GM19455 (cell line): ENCODE results near the gene CEBPA.

Experiments used
- ATAC-seq: cut with Tn5 transposase; IDR thresholded peaks from one replicate; pipeline ENCODE4 v1.9.1; 2021; ENCODE audit not compliant: unreplicated experiment

CEBPA gene

DNA sequence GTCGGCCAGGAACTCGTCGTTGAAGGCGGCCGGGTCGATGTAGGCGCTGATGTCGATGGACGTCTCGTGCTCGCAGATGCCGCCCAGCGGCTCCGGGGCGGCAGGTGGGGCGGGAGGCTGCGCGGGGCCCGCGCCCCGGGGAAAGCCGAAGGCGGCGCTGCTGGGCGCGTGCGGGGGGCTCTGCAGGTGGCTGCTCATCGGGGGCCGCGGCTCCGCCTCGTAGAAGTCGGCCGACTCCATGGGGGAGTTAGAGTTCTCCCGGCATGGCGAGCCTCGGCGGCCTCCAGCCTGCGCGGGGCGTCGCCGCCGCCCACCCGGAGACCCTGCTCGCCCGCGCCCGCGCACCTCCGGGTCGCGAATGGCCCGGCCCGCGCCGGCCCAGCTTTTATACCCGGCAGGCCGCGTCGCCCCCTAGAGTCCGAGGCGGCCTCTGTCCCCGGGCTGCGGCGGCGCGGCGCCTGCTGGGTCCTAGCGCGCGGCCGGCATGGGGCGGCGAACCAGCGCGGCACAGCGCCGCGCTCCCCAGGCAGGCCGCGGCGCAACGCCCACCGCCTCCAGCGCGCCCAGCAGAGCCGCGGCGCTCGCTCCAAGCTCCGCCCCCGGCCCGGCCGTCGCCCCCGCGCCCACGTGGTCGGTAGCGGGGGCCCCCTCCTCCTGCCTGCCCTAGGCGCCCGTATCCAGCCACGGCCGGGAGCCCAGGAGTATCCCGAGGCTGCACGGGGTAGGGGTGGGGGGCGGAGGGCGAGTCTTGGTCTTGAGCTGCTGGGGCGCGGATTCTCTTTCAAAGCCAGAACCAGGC lies at the start of gene CEBPA:
Gene CEBPA (minus strand): TSS at position 360 of the 799 bp plus-strand sequence. CDS start 120 bp downstream, at position 240.
- peak; percentile 73 for ATAC-seq

GRCh38 chr19:33350538-33351309 lies 48.4 kb upstream of the CEBPA start:
- ATAC-seq, result no peak

- ATAC-seq, result no peak
Measured at GRCh38 chr19:33349319-33350289, 47.3 kb upstream of the CEBPA start.

DNA sequence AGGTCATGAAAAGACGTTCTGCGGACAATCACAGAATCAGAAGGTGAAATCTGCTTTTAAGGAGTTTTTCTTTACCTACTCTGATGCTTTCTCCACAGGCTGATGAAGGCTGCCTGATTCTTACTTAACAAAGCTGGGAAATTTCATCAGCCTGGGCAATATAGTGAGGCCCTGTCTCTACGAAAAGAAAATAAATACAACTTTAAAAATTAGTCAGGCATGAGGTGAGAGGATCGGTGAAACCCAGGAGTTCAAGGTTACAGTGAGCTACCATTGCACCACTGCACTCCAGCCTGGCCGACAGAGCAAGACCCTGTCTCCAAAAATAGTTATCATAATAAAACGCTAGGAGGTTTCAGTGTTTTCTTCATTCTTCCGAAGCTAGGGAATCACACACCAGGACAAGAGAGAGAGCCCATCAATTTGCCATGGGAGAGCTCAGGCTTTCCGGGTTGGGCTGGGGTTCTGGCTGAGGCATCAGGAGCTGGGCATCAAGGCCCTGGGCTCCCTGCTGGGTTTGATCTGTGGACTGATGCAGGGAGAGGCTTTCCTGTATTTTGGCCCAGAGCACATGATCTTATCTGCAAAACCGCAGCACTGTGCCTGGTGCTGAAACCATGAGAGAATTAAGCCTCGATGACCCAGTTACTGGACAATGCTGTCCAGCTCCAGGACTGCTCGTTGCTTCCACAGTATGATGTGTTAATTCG lies 46.1 kb upstream of the CEBPA start:
- no peak for ATAC-seq

- no peak for ATAC-seq
Measured at GRCh38 chr19:33347300-33347699, 45.0 kb upstream of the CEBPA start.

- no peak for ATAC-seq
Measured at GRCh38 chr19:33346665-33347064, 44.3 kb upstream of the CEBPA start.

DNA sequence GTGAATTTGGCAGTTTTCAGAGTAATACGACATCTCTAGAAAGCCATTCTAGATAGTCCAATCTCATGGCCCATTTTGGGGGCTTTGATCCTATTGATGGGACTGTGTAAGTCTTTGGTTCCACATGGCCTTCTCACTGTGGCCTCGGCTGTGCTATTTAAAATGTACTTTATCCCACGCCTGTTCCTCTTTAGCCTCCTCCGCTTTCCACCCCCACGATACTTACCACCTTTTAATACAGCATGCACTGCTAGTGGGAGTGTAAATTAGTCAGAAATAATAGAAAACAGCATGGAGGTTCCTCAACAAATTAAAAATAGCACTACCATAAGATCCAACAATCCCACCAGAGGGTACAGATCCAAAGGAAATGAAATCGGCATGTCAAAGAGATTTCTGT lies 42.8 kb upstream of the CEBPA start:
- ATAC-seq, result no peak

DNA sequence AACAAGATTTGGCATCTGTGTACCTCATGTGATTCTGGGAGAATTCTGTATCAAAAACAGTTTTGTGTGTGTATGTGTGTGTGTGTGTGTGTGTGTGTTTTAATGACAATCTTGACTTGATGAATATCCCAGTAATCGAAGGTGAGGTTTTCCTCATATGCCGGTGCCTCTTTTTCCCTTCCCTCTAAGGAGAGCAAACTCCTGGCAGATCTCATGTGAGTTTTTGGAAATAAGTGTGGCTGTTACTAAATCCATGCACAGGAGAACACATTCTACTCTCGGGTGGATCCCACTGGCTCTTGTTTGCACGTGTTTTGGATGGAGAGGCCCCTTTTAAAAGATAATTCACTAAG lies 42.2 kb upstream of the CEBPA start:
- ATAC-seq, result no peak

- ATAC-seq, result no peak
Measured at GRCh38 chr19:33343859-33344572, 41.7 kb upstream of the CEBPA start.

- ATAC-seq, result no peak
Measured at GRCh38 chr19:33343301-33343700, 41.0 kb upstream of the CEBPA start.

GRCh38 chr19:33340991-33341390 lies 38.7 kb upstream of the CEBPA start:
- ATAC-seq, result no peak

- no peak for ATAC-seq
Measured at GRCh38 chr19:33339016-33339984, 37.0 kb upstream of the CEBPA start.

DNA sequence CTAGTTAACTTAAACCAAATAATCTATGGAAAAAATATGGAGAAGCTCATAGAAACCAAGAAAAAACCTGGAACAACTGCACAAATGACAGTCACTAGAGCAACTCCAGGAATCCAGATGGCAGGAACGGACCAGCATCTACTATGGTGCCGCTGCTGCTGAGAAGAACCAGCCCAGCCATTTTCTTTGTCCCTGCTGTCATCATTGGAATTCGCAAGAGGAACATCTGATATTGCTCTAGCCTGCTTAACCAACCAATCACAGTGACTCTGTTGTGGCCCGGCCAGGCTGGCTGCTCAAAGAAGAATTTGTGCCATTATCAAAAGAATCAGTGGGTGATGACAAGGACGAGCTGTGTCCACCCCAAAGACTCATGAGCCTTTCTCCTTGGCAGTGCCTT lies 33.1 kb upstream of the CEBPA start:
- no peak for ATAC-seq

DNA sequence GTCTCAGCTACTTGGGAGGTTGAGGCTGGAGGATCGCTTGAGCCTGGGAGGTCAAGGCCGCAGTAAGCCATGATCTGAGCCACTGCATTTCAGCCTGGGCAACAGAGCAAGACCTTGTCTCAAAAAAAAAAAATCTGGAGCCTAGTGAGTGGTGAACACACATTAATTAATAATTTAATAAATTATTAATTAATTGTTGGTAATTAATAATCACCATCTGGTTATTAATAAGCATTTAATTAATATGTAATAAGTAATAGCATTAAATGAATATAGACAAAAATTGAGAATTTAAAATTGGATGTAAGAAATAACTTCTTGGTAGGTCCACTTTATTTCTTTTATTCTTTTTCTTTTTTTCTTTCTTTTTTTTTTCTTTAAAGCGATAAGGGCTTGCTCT lies 31.9 kb upstream of the CEBPA start:
- no peak for ATAC-seq

DNA sequence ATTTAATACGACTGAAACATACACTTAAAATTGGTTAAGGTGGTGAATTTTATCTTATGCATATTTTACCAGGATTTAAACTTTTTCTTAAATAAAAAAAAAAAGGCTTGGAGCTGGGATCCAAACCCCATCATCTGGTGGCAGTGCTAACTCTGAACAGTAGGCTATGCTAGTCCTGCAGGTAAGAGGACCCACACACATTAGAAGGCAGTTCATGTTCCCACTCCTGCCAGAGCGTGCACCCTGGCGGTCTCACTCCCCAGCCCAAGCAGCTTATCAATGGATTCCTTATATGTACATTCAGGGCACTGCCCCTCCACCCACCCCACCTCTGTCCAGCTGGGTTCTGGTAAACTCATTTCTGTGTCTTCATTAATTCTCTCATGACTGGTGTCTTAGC lies 31.3 kb upstream of the CEBPA start:
- ATAC-seq, result no peak

DNA sequence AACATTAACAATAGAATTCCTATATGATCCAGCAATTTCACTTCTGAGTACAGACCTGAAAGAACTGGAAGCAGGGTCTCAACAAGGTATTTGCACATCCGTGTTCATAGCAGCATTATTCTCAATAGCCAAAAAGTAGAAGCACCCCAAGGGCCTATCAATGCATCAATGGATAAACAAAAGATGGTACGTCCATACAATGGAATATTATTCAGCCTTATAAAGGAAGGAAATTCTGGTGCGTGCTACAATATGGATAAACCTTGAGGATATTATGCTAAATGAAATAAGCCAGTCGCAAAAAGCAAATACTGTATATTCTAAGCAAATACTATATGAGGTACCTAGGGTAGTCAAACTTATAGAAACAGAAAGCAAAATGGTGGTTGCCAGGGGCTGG lies 30.8 kb upstream of the CEBPA start:
- ATAC-seq, result no peak

GRCh38 chr19:33332248-33332647 lies 29.9 kb upstream of the CEBPA start:
- no peak for ATAC-seq

- ATAC-seq, result no peak
Measured at GRCh38 chr19:33329736-33330135, 27.4 kb upstream of the CEBPA start.

DNA sequence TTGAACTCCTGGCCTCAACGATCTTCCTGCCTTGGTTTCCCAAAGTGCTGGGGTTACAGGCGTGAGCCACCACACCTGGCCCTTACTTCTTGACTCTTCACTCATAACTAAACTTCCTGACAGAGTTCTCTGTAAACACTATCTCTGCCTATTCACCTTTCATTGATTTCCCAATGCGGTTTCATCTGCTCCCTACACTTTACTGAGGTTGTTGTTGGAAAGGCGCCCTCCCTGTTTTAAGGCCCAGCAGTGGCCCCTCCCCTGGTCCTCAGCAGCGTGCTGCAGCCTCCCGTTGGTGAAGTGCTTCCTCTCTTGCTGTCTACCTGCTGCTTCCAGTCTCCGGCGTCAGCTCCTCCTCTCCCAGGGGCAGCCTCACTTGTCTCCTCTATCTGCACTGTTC lies 26.7 kb upstream of the CEBPA start:
- ATAC-seq, result no peak
